ENCODE measurements around the gene NSMF.

Gene NSMF

GRCh38 chr9:137437691-137438590 is 21.2 kb downstream of the NSMF start:
- DNase-seq: no peak
- H3K4me1 Mint-ChIP-seq: peaks cover 11% of the 10 kb centered on the region
- no peak overlapping the region for H3K4me3 Mint-ChIP-seq
- no peak overlapping the region for H3K27ac Mint-ChIP-seq
- H3K9me3 Mint-ChIP-seq: no peaks in the 10 kb centered on the region
- H3K27me3 Mint-ChIP-seq: peaks cover 20% of the 10 kb centered on the region
- ATAC-seq: no peak

DNA sequence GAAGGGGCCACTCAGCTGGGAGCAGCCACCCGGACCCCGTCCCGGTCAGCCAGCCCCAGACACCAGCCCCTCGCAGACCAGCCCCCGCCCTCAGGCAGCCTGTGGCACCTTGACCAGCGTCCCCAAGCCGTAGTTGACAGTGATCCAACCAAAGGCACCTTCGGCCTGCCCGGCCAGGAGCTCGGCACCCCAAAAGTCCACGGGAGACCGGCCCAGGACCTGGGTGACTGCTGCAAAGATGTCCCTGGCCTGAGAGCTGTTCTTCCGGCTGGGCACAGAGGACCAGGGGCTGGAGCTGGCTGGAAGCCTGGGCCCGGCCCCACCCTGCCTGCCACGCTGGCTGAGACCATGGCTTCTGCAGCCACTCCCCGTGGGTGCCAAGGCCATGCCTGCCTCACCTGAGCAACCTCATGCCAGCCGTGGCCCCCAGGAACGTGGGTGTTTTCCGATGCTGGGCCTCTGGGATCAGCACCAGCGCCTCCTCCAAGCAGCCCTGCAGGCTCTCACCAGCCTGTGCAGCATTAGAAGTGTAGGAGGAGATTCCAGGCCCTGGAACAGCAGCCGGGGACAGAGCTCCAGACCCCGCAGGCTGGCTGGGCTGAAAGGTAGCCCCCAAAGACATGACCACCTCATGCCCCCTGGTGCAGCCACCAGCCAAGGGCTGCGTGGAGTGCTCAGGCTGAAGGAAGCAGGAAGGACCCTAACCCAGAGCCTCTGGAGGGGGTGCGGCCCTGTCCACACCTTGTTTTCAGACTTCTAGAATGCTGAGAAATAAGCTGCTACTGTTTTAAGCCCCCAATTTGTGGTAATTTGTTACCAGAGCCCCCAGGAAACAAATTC is 22.2 kb downstream of the NSMF start:
- Mint-ChIP-seq H3K27me3 (peaks cover 12% of the 10 kb centered on the region), H3K4me1 (peaks cover 9% of the 10 kb centered on the region), H3K9me3 (no peaks in the 10 kb centered on the region), H3K27ac (no peak overlapping the region), H3K4me3 (no peak overlapping the region)
- DNase-seq (no peak), ATAC-seq (no peak)

DNA sequence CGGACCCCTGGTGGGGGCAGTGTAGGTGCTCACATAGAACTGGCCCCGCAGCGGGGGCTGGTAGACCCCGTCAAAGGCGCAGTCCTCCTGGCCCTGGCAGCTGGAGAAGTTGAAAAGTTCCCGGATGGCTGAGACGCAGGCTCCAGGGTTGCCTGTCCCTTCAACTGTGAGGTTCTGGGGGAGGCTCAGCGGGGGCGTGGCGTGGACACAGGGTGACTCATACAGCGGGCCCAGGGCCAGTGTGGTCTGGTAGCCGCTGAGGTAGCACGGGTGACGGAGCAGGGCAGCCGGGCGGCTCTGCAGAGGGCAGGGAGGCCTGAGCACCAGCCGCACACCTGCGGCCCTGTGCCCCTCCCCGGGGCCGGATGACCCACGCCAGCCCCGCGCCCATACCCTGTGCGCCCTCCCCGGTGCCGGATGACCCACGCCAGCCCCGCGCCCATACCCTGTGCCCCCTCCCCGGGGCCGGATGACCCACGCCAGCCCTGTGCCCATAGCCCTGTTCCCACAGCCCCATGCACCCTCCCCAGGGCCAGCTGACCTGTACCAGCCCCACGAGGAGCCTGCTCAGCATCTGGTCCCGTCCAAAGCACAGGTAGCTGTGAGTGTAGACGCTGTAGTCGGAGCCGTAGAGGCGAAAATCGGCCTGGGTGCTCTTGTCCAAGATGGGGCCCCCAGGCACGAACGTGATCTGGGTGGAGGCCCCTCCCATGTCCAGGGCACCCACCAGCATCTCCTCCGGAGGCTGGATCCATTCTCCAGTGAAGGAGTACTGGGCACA is 23.0 kb downstream of the NSMF start:
- no peaks in the 10 kb centered on the region for H3K9me3 Mint-ChIP-seq
- H3K4me1 Mint-ChIP-seq: peaks cover 5% of the 10 kb centered on the region
- DNase-seq (no peak), ATAC-seq (peak; percentile 66)
- peaks cover 7% of the 10 kb centered on the region for H3K27me3 Mint-ChIP-seq
- H3K4me3 Mint-ChIP-seq: no peak overlapping the region
- H3K27ac Mint-ChIP-seq: no peak overlapping the region

DNA sequence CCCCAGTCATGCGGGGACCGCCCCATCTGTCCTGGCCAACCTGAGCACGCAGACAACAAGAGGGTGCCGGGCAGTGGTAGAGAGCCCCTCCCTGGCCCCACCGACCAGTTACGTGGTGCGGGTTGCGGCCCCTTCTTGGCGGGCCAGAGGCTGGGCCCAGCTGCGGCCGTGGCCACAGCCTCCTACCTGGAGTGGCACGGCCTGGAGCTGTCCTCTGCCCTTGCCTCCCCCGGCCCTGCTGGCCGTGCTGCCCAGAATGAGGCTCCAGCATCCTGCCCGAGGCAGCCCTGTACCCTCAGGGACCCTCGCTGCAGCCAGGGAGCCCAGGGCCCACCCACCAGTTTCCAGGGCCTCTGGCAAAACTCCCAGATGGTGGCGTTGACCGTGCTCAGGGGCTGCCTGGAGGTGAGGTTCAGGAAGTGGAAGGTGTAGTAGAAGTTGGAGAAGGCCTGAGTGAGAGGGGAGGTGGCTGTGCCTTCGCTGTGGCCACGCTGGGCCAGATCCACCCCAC is 23.7 kb downstream of the NSMF start:
- ATAC-seq: no peak
- Mint-ChIP-seq H3K27ac (no peak overlapping the region), H3K27me3 (peaks cover 7% of the 10 kb centered on the region), H3K4me3 (no peak overlapping the region), H3K4me1 (peaks cover 5% of the 10 kb centered on the region), H3K9me3 (no peaks in the 10 kb centered on the region)
- no peak for DNase-seq

DNA sequence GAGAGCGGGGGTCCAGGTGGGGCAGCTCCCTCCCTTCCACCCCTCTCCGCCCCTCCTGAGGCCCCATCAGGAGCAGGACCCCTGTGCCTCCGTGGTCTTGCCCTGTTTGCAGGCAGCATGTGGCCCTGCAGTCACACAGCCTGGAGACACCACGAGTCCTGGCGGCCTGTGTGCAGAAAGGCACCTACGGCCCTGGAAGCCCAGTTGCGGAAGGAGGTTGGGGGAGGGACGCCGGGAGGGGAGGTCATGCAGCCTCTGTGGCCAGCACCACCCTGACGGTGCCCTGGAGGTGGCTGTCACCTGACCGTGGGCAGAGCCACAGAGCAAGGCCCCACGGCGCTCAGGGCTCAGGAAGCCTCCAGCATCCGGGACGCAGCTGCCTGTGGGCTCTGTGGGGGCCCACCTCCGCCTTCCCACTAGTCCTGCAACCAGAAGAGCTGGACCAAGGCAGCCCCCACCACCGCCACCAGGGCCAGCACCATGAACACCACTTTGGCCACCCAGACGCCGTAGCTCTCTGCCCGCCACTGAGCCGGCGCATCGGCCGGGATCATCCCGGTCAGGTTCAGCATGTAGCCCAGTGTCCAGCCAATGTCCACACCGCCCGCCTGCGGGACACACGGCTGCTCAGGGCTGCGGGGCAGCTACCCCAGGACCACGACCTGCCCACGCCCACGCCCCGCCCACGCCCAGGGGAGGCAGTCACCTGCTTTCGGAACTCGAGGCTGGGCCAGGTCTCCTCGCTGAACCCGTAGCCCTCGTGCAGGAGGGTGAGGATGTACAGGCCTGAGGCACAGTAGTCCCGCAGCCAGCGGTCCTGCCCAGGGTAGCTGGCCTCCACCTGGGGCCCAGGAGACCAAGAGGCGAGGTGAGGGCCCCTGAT is 24.4 kb downstream of the NSMF start:
- ATAC-seq (no peak), DNase-seq (no peak)
- no peak overlapping the region for H3K27ac Mint-ChIP-seq
- H3K27me3 Mint-ChIP-seq: peaks cover 7% of the 10 kb centered on the region
- no peaks in the 10 kb centered on the region for H3K9me3 Mint-ChIP-seq
- H3K4me3 Mint-ChIP-seq: no peak overlapping the region
- H3K4me1 Mint-ChIP-seq: peaks cover 5% of the 10 kb centered on the region

GRCh38 chr9:137433916-137434431 is 25.2 kb downstream of the NSMF start:
- Mint-ChIP-seq H3K4me3 (no peak overlapping the region), H3K4me1 (peaks cover 5% of the 10 kb centered on the region), H3K9me3 (no peaks in the 10 kb centered on the region), H3K27ac (no peak overlapping the region), H3K27me3 (no peaks in the 10 kb centered on the region)
- no peak for ATAC-seq
- DNase-seq: no peak

DNA sequence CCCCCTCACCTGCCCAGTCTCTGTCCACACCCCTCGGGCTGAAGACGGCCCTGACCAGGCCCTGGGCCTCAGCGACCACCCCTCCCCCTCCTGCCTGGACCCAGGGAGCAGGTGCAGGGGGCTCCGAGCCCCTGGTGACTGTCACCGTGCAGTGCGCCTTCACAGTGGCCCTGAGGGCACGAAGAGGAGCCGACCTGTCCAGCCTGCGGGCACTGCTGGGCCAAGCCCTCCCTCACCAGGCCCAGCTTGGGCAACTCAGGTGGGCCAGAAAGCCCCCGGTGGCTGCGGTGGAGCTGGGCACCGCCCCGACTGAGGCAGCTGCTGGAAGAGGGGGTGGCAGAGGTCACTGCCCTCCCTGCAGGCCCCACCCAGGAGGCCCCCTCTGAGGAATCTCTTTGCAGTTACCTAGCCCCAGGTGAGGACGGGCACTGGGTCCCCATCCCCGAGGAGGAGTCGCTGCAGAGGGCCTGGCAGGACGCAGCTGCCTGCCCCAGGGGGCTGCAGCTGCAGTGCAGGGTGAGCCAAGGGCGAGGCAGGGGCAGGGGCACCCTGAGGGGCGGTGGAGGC is 25.7 kb downstream of the NSMF start:
- H3K27ac Mint-ChIP-seq: no peak overlapping the region
- H3K27me3 Mint-ChIP-seq: no peaks in the 10 kb centered on the region
- H3K9me3 Mint-ChIP-seq: no peaks in the 10 kb centered on the region
- H3K4me1 Mint-ChIP-seq: peaks cover 5% of the 10 kb centered on the region
- ATAC-seq (no peak), DNase-seq (no peak)
- H3K4me3 Mint-ChIP-seq: no peak overlapping the region

DNA sequence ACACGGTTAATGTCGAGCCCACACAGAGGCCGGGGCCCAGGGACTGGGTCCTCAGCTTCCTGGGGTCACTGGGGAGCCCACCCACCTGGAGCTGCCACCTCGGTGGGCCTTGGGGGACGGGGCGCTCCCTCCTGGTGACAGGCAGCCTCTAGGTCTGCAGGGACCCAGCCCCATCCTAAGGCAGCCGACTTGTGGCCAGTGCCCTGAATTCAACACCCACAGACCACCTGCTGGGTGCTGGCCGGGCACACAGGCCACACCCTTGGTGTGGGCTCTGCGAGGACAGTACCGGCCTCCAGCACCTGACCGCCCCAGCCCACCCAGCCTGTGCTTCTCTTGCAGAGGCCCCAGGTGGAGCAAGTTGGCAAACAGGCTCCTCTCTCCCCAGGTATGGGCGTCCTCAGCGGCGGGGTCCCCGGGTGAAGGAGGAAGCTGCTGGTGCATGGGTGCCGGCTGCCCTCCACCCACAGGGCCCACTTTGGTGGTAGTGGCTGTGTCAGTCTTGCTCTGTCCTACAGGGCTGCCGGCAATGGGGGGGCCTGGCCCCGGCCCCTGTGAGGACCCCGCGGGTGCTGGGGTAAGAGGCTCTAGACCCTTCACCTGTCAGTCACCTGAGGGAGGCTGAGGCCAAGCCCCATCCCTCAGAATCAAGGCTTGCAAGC is 26.3 kb downstream of the NSMF start:
- H3K4me3 Mint-ChIP-seq: no peak overlapping the region
- peaks cover 5% of the 10 kb centered on the region for H3K4me1 Mint-ChIP-seq
- ATAC-seq: no peak
- H3K9me3 Mint-ChIP-seq: no peaks in the 10 kb centered on the region
- no peak overlapping the region for H3K27ac Mint-ChIP-seq
- no peaks in the 10 kb centered on the region for H3K27me3 Mint-ChIP-seq
- no peak for DNase-seq

DNA sequence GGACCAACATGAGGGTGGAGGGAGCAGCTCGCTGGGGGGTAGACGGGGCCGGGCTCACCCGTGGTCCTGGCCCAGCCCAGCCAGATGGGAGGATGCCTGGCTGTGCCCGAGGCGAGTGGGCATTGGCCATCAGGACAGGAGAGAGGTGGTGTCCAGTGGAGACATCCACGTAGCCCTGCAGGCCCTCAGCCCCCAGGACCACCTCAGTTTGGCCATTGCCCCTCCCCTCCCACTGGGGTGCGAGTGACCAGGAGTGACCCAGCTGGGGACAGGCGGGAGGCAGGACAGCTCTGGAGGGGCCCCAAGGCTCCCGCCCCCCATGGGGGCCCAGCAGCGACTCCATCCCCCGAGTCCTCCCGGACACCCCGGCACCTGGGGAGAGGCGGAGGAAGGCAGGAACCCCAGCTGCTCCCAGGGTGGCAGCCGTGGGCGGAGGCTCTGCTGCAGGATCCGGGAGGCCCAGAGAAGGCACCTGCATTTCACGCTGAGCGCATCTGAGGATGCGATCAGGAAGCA is 27.7 kb downstream of the NSMF start:
- no peak for DNase-seq
- peaks cover 5% of the 10 kb centered on the region for H3K4me1 Mint-ChIP-seq
- ATAC-seq: no peak
- no peak overlapping the region for H3K4me3 Mint-ChIP-seq
- no peak overlapping the region for H3K27ac Mint-ChIP-seq
- H3K27me3 Mint-ChIP-seq: no peaks in the 10 kb centered on the region
- H3K9me3 Mint-ChIP-seq: no peaks in the 10 kb centered on the region

DNA sequence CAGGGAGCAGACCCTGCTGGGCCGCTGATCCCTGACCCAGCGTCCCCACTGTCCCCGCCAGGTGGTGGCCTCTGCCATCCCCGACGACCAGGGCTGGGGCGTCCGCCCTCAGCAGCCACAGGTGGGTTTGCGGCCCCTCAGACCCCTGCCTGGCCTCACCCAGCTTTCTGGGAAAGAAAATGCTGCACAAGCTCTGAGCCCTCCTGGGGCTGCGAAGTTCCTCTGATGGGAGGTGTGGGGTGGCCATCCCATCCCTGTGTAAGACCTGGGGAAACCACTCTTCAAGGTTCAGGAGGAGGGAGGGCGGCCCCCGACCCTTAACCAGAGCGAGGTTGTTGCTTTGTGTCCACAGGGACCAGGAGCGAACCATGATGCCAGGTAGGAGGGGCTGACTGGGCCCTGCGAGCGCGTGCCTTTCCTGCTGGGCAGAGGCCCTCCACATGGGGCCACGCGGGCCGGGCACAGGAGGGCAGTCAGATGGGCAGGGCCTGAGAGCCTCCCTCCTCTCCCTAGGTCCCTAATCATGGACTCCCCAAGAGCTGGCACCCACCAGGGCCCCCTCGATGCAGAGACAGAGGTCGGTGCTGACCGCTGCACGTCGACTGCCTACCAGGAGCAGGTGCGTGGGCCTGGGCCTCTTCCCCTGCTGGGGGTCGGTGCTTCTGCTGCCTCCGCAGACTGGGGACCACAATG is 28.3 kb downstream of the NSMF start:
- DNase-seq: no peak
- Mint-ChIP-seq H3K27me3 (no peaks in the 10 kb centered on the region), H3K27ac (no peak overlapping the region), H3K4me3 (no peak overlapping the region), H3K4me1 (peaks cover 5% of the 10 kb centered on the region), H3K9me3 (no peaks in the 10 kb centered on the region)
- no peak for ATAC-seq

DNA sequence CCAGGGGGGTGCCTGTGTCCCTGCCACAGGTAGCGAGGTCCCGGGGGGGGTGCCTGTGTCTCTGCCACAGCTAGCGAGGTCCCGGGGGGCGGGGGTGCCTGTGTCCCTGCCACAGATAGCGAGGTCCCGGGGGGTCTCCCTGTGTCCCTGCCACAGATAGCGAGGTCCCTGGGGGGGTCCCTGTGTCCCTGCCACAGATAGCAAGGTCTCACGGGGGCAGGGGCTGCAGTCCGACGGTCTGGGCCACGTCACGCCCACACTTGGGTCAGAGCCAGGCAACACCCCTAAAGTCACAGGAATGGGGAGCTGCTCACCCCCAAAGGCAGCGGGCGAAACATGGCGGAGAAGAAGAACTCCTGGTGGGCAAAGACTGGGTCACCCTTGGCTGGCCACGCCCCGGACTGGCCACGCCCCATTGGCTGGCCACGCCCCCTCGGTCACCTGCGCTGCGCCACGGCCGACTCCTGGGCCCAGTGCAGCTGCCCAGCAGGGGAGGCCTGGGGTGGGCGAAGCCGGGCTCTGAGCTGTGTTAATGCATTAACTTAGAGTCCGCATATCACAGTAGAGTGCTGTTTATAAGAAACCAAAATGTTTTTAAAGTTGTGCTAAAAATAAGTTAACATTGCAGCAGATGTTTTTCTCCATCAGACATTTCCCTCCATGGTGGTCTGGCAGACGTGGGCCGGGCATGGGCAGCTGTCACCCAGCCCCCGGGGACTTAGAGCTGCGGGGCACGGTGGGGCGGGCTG is 29.0 kb downstream of the NSMF start:
- ATAC-seq: no peak
- no peak overlapping the region for H3K4me3 Mint-ChIP-seq
- peaks cover 3% of the 10 kb centered on the region for H3K4me1 Mint-ChIP-seq
- H3K27ac Mint-ChIP-seq: no peak overlapping the region
- no peaks in the 10 kb centered on the region for H3K9me3 Mint-ChIP-seq
- no peak for DNase-seq
- H3K27me3 Mint-ChIP-seq: no peaks in the 10 kb centered on the region

DNA sequence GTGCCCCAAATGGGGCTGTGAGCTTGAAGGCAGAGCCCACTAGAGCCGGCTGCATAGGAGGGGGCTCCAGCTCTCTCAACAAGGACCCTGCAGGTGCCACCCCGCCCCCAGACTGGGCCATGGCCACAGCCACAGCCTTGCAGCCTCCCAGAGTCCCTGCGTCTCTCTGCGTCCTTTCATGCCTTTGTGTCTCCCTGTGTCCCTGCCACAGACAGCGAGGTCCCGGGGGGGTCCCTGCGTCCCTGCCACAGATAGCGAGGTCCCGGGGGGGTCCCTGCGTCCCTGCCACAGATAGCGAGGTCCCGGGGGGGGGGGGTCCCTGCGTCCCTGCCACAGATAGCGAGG is 29.6 kb downstream of the NSMF start:
- DNase-seq: no peak
- Mint-ChIP-seq H3K27me3 (no peaks in the 10 kb centered on the region), H3K27ac (no peak overlapping the region), H3K4me1 (no peaks in the 10 kb centered on the region), H3K9me3 (no peaks in the 10 kb centered on the region), H3K4me3 (no peak overlapping the region)
- ATAC-seq: no peak

Data from stimulated activated naive CD8-positive, alpha-beta T cell treated with anti-CD3 and anti-CD28 coated beads, Interleukin-15, amount 100 ng/mL, for 72 hours (primary cell).